K562 (cell line): ENCODE results near the gene EFHC2. TPM values are rescaled to one million over a fixed set of nuclear protein-coding genes. Genes with fewer than 3 reads are reported as not detected.

Experiments
- ATAC-seq: fragments of 200-7000 bp; cut with Tn5 transposase; 3 replicates; pipeline ENCODE4 v1.9.1; 2020; ENCODE audit warnings: moderate library complexity
- BruUV-seq: library from RNA; stranded (reverse); fragments of 400-500 nt; replicated peaks from 2 replicates; lab custom pipeline; 2021; lab: Mats Ljungman, UMichigan
- CTCF ChIA-PET: fragments of 300-600 bp; formaldehyde crosslinking; extraction: SDS; loops from one replicate; lab custom pipeline; 2021; ENCODE audit warnings: low intra/inter-chr PET ratio; lab: Yijun Ruan, JAX
- POLR2A ChIA-PET: fragments of 300-600, 350-650 bp; sonication (Branson Sonifier 250); formaldehyde crosslinking; extraction: SDS; loops from one replicate; lab custom pipeline; 2021; ENCODE audit warnings: antibody characterized with exemption, inconsistent platforms; lab: Yijun Ruan, JAX
- DNase-seq, 4 experiments: peaks; one replicate each; pipeline versions ENCODE4 v3.0.0 to v3.0.0-alpha.2; 2011 to 2018; ENCODE audit warnings: low spot score in 3 of 4, mixed read lengths in 3 of 4; ENCODE audit errors: extremely low read depth in 1 of 4
- FAIRE-seq: peaks from 2 replicates; lab custom pipeline; 2011; peaks lifted over from hg19 to GRCh38; lab: Jason Lieb, UNC
- H2AFZ ChIP-seq: 2 replicates; pipeline ENCODE4 v1.6.0; 2011; ENCODE audit warnings: low read depth, low read length, control low read depth, inconsistent platforms
- H3K27ac ChIP-seq: fragments of 200-600 bp; 3 replicates; pipeline ENCODE4 v1.8.0; 2011; ENCODE audit warnings: low read depth, mild to moderate bottlenecking, control low read depth, inconsistent platforms, low read length, moderate library complexity, mixed read lengths; ENCODE audit errors: extremely low read depth
- H3K27me3 ChIP-seq, 2 experiments: fragments of 300-600 bp in 1 of 2; 2 replicates in 1 of 2; 3 replicates in 1 of 2; pipeline versions ENCODE4 v1.6.0 to v1.8.0; 2011; ENCODE audit warnings: inconsistent platforms in 2 of 2, low read length in 2 of 2, mild to moderate bottlenecking in 1 of 2, mixed read lengths in 1 of 2, moderate library complexity in 1 of 2; ENCODE audit not compliant: control insufficient read depth in 2 of 2, insufficient read depth in 2 of 2
- H3K36me3 ChIP-seq: fragments of 300-600 bp; 3 replicates; pipeline ENCODE4 v1.8.0; 2011; ENCODE audit warnings: mild to moderate bottlenecking, low read length, inconsistent platforms; ENCODE audit not compliant: control insufficient read depth, insufficient read depth
- H3K4me1 ChIP-seq, 2 experiments: fragments of 200-600 bp in 1 of 2; replicated peaks in 1 of 2; 2 replicates in 1 of 2; 3 replicates in 1 of 2; pipeline versions ENCODE4 v1.5.1 to v1.8.0; 2011; ENCODE audit warnings: inconsistent platforms in 2 of 2, low read length in 2 of 2, mild to moderate bottlenecking in 1 of 2, mixed read lengths in 1 of 2, moderate library complexity in 1 of 2; ENCODE audit not compliant: control insufficient read depth in 2 of 2, insufficient read depth in 2 of 2
- H3K4me2 ChIP-seq: 2 replicates; pipeline ENCODE4 v1.6.1; 2011; ENCODE audit warnings: low read length, control low read depth, inconsistent platforms, mixed read lengths; ENCODE audit not compliant: insufficient read depth
- H3K4me3 ChIP-seq: fragments of 200-600 bp; sonication (generic), shearing (Covaris generic); 2 replicates; pipeline ENCODE4 v1.5.1; 2016; ENCODE audit warnings: control low read depth, inconsistent platforms
- H3K79me2 ChIP-seq: fragments of 200-600 bp; 3 replicates; pipeline ENCODE4 v1.8.0; 2011; ENCODE audit warnings: low read length, inconsistent platforms; ENCODE audit not compliant: control insufficient read depth, insufficient read depth
- H3K9ac ChIP-seq, 2 experiments: 2 replicates each; pipeline versions ENCODE4 v1.6.0 to v1.6.1; 2011; ENCODE audit warnings: low read depth in 2 of 2, low read length in 2 of 2, control low read depth in 1 of 2, inconsistent platforms in 1 of 2, mild to moderate bottlenecking in 1 of 2, mixed read lengths in 1 of 2; ENCODE audit not compliant: insufficient read depth in 1 of 2
- H3K9me1 ChIP-seq: one replicate; pipeline ENCODE4 v1.6.0; 2011; ENCODE audit warnings: inconsistent platforms, mild to moderate bottlenecking, low read length, moderate library complexity; ENCODE audit not compliant: control insufficient read depth, insufficient read depth
- H3K9me3 ChIP-seq: replicated peaks from 2 replicates; pipeline ENCODE4 v1.5.1; 2011; ENCODE audit warnings: low read depth, low read length, inconsistent platforms; ENCODE audit not compliant: control insufficient read depth, insufficient read depth
- H4K20me1 ChIP-seq: replicated peaks from 2 replicates; pipeline ENCODE4 v1.6.1; 2011; ENCODE audit warnings: low read length, inconsistent platforms, mixed read lengths; ENCODE audit not compliant: control insufficient read depth, insufficient read depth
- BRD9 ChIP-seq: fragments of 450-650 bp; IDR thresholded peaks from 2 replicates; pipeline ENCODE4 v1.6.1; 2018; ENCODE audit warnings: low read depth; ENCODE audit not compliant: partially characterized antibody
- DPF2 ChIP-seq: fragments of 450-650 bp; IDR thresholded peaks from 2 replicates; pipeline ENCODE4 v1.6.1; 2016
- HLTF ChIP-seq: fragments of 450-650 bp; IDR thresholded peaks from 2 replicates; pipeline ENCODE4 v1.6.1; 2016
- HMGN3 ChIP-seq: IDR thresholded peaks from 2 replicates; pipeline ENCODE4 v1.6.1; 2011; ENCODE audit warnings: borderline replicate concordance, low read depth, mild to moderate bottlenecking, mixed read lengths, low read length; ENCODE audit not compliant: insufficient read length; ENCODE audit errors: extremely low read depth
- HOXB6 ChIP-seq: fragments of 250-450 bp; sonication (Bioruptor Pico); IDR thresholded peaks from 2 replicates; pipeline ENCODE4 v1.5.1; 2022; ENCODE audit warnings: mild to moderate bottlenecking, borderline replicate concordance
- ILF3 ChIP-seq: fragments of 450-650 bp; IDR thresholded peaks from 2 replicates; pipeline ENCODE4 v1.6.1; 2018; ENCODE audit warnings: antibody characterized with exemption, mild to moderate bottlenecking, moderate library complexity, borderline replicate concordance
- ILK ChIP-seq: fragments of 450-650 bp; IDR thresholded peaks from 2 replicates; pipeline ENCODE4 v1.6.1; 2016; ENCODE audit warnings: missing genetic modification characterization, low read depth, mild to moderate bottlenecking, missing compliant biosample characterization, moderate library complexity, borderline replicate concordance
- MLX ChIP-seq, 2 experiments: fragments of 450-650 bp in 1 of 2; sonication (generic) in 1 of 2; formaldehyde crosslinking; conservative IDR thresholded peaks; 2 replicates each; pipeline versions ENCODE4 v1.4.0 to v1.8.1; 2020 to 2022; ENCODE audit warnings: mild to moderate bottlenecking in 1 of 2, missing genetic modification reagents in 1 of 2
- NUFIP1 ChIP-seq: fragments of 450-650 bp; IDR thresholded peaks from 2 replicates; pipeline ENCODE4 v1.6.1; 2018; ENCODE audit not compliant: partially characterized antibody
- RBFOX2 ChIP-seq: fragments of 200-400 bp; formaldehyde crosslinking; IDR thresholded peaks from 2 replicates; pipeline ENCODE4 v1.6.1; 2017; ENCODE audit warnings: low read depth, mild to moderate bottlenecking, low read length, moderate library complexity
- TEAD1 ChIP-seq, 2 experiments: fragments of 450-650 bp in 1 of 2; sonication (generic) in 1 of 2; formaldehyde crosslinking; IDR thresholded peaks; 2 replicates each; pipeline versions ENCODE4 v1.4.0 to v1.8.0; 2020 to 2022; ENCODE audit warnings: mild to moderate bottlenecking in 2 of 2, missing genetic modification reagents in 1 of 2
- U2AF2 ChIP-seq: fragments of 200-400 bp; formaldehyde crosslinking; optimal IDR thresholded peaks from 2 replicates; pipeline ENCODE3; 2017; ENCODE audit warnings: low read depth, mild to moderate bottlenecking, low read length
- ZBTB12 ChIP-seq: fragments of 250-450 bp; sonication (Bioruptor Pico); IDR thresholded peaks from 2 replicates; pipeline ENCODE4 v1.4.0; 2020
- ZNF263 ChIP-seq: sonication (generic); formaldehyde crosslinking; IDR thresholded peaks from 2 replicates; pipeline ENCODE4 v1.8.0; 2022; ENCODE audit warnings: mild to moderate bottlenecking, missing genetic modification reagents, borderline replicate concordance
- ZNF311 ChIP-seq: fragments of 250-450 bp; sonication (Bioruptor Pico); IDR thresholded peaks from 2 replicates; pipeline ENCODE4 v1.4.0; 2020; ENCODE audit warnings: mild to moderate bottlenecking, moderate library complexity
- ZNF431 ChIP-seq: sonication (generic); formaldehyde crosslinking; IDR thresholded peaks from 2 replicates; pipeline ENCODE4 v1.8.0; 2022; ENCODE audit warnings: mild to moderate bottlenecking, missing genetic modification reagents
- ZNF592 ChIP-seq: fragments of 450-650 bp; IDR thresholded peaks from 2 replicates; pipeline ENCODE4 v1.6.1; 2017; ENCODE audit warnings: antibody characterized with exemption, mild to moderate bottlenecking
- WGBS: fragments of 100-300 bp; shearing (Covaris generic); methylation state at CpG from one replicate; pipeline ENCODE4 v1.1.6; 2016; ENCODE audit warnings: low coverage, mixed read lengths; ENCODE audit not compliant: insufficient coverage; ENCODE audit errors: missing lambda C conversion rate; 5-methylcytosine and 5-hydroxymethylcytosine counted together
- in situ Hi-C: fragments of 300-500 bp; cut with MboI; formaldehyde crosslinking; loops from 4 replicates; pipeline ENCODE4 v1.15.0; 2018; ENCODE audit warnings: inconsistent platforms, mixed read lengths
- intact Hi-C: fragments of 100-400 bp; cut with micrococcal nuclease; formaldehyde crosslinking; loops from 2 replicates; pipeline ENCODE4 v1.14.2; 2022
- polyA plus RNA-seq, 8 experiments: library from polyadenylated mRNA; depleted of rRNA in 4 of 8; stranded (reverse) in 5 of 8; unstranded in 3 of 8; fragments of >200 nt; fragmentation: Nextera tagmentation in 2 of 8; fragmentation: Illumina TruSeq in 1 of 8; extraction: Ambion mirVana in 2 of 8; extraction: Trizol in 1 of 8; gene quantifications; 2 replicates each; pipeline versions ENCODE4 v1.2.1 to v1.2.3, GENCODE V29; 2011 to 2014; ENCODE audit warnings: inconsistent platforms in 1 of 8, missing spikeins in 1 of 8
- total RNA-seq, 7 experiments: library from RNA; depleted of rRNA in 6 of 7; stranded (reverse); fragments of >200 nt in 6 of 7; fragmentation: Illumina TruSeq in 2 of 7; extraction: Trizol in 2 of 7; gene quantifications; 2 replicates each; pipeline versions ENCODE4 v1.2.1 to v1.2.3, GENCODE V29; 2011 to 2021; ENCODE audit warnings: low replicate concordance in 1 of 7

EFHC2 gene
- total and polyA plus RNA-seq, 9 of the 15 experiments (the other 6 are each of a cell fraction or from before 2014, with no cell fraction given) = 1.3 to 8.1 (median 3.0) TPM

- TF ChIP-seq ZNF263 (CRISPR knock-in tag) (no peak), MLX (CRISPR knock-in tag; conservative IDR thresholded peaks at IDR 0.05) (no peak), ILK (tag) (no peak), ILF3 (no peak), NUFIP1 (no peak), TEAD1 (CRISPR knock-in tag; IDR thresholded peaks at IDR 0.05) (no peak), ZNF311 (CRISPR knock-in tag) (no peak), HMGN3 (no peak), RBFOX2 (no peak)
Observed at GRCh38 chrX:44338361-44338760, 5.1 kb downstream of the EFHC2 start (continued).

- no peak overlapping the region for H3K4me3 ChIP-seq
- 0% methylated on average over 1 of the region's 1 CpG for WGBS
- ChIA-PET CTCF (no interaction called here), POLR2A (no interaction called here)
- H3K27ac ChIP-seq = no peak overlapping the region
- H3K4me1 ChIP-seq = no peaks in the 10 kb centered on the region
- no peaks in the 10 kb centered on the region for H3K9me3 ChIP-seq
- no peak for FAIRE-seq
- no peak for ATAC-seq
- no peak overlapping the region for H2AFZ ChIP-seq
- in situ Hi-C loops (no loop called here), intact Hi-C loops (no loop called here)
- H3K9me1 ChIP-seq = no peaks in the 10 kb centered on the region
- no TSS peak for BruUV-seq
- H3K79me2 ChIP-seq = no peaks in the 10 kb centered on the region
- H4K20me1 ChIP-seq = no peaks in the 10 kb centered on the region
- DNase-seq = no peak
- no peak overlapping the region for H3K4me2 ChIP-seq
- no peaks in the 10 kb centered on the region for H3K36me3 ChIP-seq
- H3K27me3 ChIP-seq = no peaks in the 10 kb centered on the region
- no peak overlapping the region for H3K9ac ChIP-seq
- no peak for TF ChIP-seq DPF2
- no peak for TF ChIP-seq HOXB6 (CRISPR knock-in tag)
- TF ChIP-seq ZNF592 = no peak
- no peak for TF ChIP-seq ZNF431 (CRISPR knock-in tag)
- no peak for TF ChIP-seq U2AF2
- no peak for TF ChIP-seq HLTF
- no peak for TF ChIP-seq ZBTB12 (CRISPR knock-in tag)
- no peak for TF ChIP-seq BRD9
- TF ChIP-seq ILK (tag) = no peak
Observed at GRCh38 chrX:44332437-44332836, 11.0 kb downstream of the EFHC2 start.
